BLaER1 treated with 17β-estradiol and CSF1 and Interleukin-3, amounts not matched to agents 10 nM and 100 nM (cell line): Measurements from ENCODE around the gene PPP6R2.

Experiments used
- H3K27ac ChIP-seq, 11 experiments: shearing (Covaris generic); formaldehyde crosslinking; 2 replicates each; pipeline ENCODE4 v1.8.1; 2022
- H3K27me3 ChIP-seq, 11 experiments: shearing (Covaris generic); formaldehyde crosslinking; 2 replicates each; pipeline ENCODE4 v1.8.1; 2022
- H3K36me3 ChIP-seq, 11 experiments: shearing (Covaris generic); formaldehyde crosslinking; 2 replicates each; pipeline ENCODE4 v1.8.1; 2022
- H3K4me1 ChIP-seq, 10 experiments: shearing (Covaris generic); formaldehyde crosslinking; 2 replicates each; pipeline ENCODE4 v1.8.1; 2022
- H3K4me2 ChIP-seq, 11 experiments: shearing (Covaris generic); formaldehyde crosslinking; 2 replicates each; pipeline ENCODE4 v1.8.1; 2022
- H3K4me3 ChIP-seq, 10 experiments: shearing (Covaris generic); formaldehyde crosslinking; 2 replicates each; pipeline ENCODE4 v1.8.1; 2022
- H3K9ac ChIP-seq, 11 experiments: shearing (Covaris generic); formaldehyde crosslinking; 2 replicates each; pipeline ENCODE4 v1.8.1; 2022
- H3K9me3 ChIP-seq, 11 experiments: shearing (Covaris generic); formaldehyde crosslinking; replicated peaks in 1 of 11; 2 replicates each; pipeline ENCODE4 v1.8.1; 2022
- H4K20me1 ChIP-seq, 11 experiments: shearing (Covaris generic); formaldehyde crosslinking; 2 replicates each; pipeline ENCODE4 v1.8.1; 2022
- Cebpa-rat ChIP-seq, 11 experiments: shearing (Covaris generic); IDR thresholded peaks; 2 replicates each; pipeline ENCODE4 v1.8.1; 2022

The PPP6R2 gene

GRCh38 chr22:50485221-50486131 lies 142.3 kb downstream of the PPP6R2 start:
- H3K9ac ChIP-seq, result no peak overlapping the region
- H3K4me3 ChIP-seq, result no peak overlapping the region
- H3K4me2 ChIP-seq, result peak overlapping the region in 7 of 11 experiments; percentile 7 to 93 (median 26); a peak in 4 of 22 replicates
- no peak for TF ChIP-seq Cebpa-rat (IDR thresholded peaks at IDR 0.05)
- H4K20me1 ChIP-seq, result peaks cover 0 to 36% (median 10%) of the 10 kb centered on the region in 11 experiments; a peak in 11 of 22 replicates
- no peaks in the 10 kb centered on the region for H3K36me3 ChIP-seq
- H3K27me3 ChIP-seq, result peaks cover 16 to 29% (median 25%) of the 10 kb centered on the region in 11 experiments
- H3K9me3 ChIP-seq, result no peaks in the 10 kb centered on the region; a peak in 3 of 22 replicates
- H3K4me1 ChIP-seq, result peaks cover 38 to 85% (median 77%) of the 10 kb centered on the region in 10 experiments
- H3K27ac ChIP-seq, result no peak overlapping the region

DNA sequence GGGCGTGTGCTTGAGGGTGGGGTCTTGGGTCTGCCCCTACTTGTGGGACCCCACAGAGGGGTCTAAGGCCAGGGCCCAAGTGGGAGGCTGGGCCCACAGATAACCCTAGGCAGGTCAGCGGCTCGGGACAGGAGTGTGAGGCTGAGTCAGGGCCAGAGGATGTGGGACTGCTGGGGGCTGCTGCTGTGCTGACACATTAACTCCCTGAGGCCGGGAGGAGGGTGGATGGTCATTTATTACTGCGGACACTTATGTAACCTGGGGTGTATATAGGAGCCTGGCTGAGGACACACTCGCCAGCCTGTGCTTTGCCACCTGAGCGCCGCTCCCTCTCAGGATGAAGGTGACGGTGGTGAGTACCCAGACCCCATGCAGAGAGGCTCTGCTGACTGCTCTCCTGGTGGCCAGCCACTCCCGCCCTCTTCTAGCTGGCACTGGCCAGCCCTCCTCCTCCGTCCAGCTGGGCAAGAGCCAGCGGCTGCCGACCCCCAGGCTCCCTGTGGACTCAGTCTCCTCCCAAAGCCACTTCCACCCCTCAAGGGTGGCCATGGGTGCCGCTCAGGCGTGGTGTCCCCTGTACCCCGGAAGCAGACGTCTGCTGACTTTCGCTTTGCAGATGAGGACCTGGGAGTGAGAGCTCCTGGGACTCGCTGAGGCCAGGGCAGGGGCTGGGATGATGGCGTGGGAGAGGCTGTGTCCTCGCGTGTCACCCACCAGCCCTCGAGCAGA lies 143.6 kb downstream of the PPP6R2 start, which contains the start of gene MIOX:
Gene MIOX (plus strand): TSS at position 299 of the 729 bp plus-strand sequence. CDS start 39 bp downstream, at position 338.
- Histone ChIP-seq H3K4me3 (peak within 1 kb of the TSS in 2 of 10 experiments; percentile 16 to 25; a peak in 1 of 20 replicates), H3K27ac (peak within 1 kb of the TSS in 10 of 11 experiments; percentile 30 to 77 (median 60); a peak in 17 of 22 replicates), H3K27me3 (peaks cover 4 to 17% (median 12%) of the 10 kb centered on the region in 11 experiments; a peak in 21 of 22 replicates), H3K9ac (peak within 1 kb of the TSS; percentile 7 to 62 (median 47); a peak in 16 of 22 replicates), H3K36me3 (no peaks in the 10 kb centered on the region), H3K4me2 (peak within 1 kb of the TSS; percentile 67 to 90 (median 76)), H3K4me1 (peaks cover 45 to 87% (median 81%) of the 10 kb centered on the region in 10 experiments), H4K20me1 (peaks cover 0 to 36% (median 10%) of the 10 kb centered on the region in 11 experiments; a peak in 11 of 22 replicates), H3K9me3 (no peaks in the 10 kb centered on the region)
- no peak for TF ChIP-seq Cebpa-rat (IDR thresholded peaks at IDR 0.05)

DNA sequence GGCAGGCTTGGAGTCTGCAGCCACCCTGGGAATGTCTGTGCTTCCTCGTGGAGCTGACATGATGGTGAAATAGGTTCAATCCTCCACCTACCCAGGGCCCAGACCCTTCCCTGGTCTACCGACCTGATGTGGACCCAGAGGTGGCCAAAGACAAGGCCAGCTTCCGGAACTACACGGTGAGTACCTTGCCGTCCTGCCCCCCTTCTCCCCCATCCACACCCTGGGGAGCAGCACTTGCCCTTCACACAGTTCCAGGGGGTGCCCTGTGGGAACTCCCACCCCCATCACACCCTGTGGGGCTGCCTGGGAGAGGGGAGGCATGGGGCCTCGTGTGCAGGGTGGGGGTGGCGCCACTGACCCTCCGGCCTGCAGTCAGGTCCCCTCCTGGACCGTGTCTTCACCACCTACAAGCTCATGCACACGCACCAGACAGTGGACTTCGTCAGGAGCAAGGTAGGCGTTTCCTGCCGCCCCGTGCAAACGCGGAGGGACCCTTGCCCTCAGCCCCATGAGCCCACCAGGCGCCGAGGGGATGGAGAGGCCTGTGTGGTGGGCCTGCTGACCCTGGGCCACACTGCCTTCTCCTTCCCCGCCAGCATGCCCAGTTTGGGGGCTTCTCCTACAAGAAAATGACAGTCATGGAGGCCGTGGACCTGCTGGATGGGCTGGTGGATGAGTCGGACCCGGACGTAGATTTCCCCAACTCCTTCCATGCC lies 144.3 kb downstream of the PPP6R2 start:
- peaks cover 0 to 10% (median 5%) of the 10 kb centered on the region in 11 experiments; a peak in 14 of 22 replicates for H3K27me3 ChIP-seq
- H4K20me1 ChIP-seq, result peaks cover 0 to 35% (median 10%) of the 10 kb centered on the region in 11 experiments; a peak in 11 of 22 replicates
- H3K4me3 ChIP-seq, result peak overlapping the region in 2 of 10 experiments; percentile 16 to 25; a peak in 1 of 20 replicates
- TF ChIP-seq Cebpa-rat (IDR thresholded peaks at IDR 0.05), result no peak
- H3K9me3 ChIP-seq, result no peaks in the 10 kb centered on the region
- H3K4me2 ChIP-seq, result peak overlapping the region; percentile 67 to 90 (median 76)
- peak overlapping the region; percentile 7 to 62 (median 47); a peak in 15 of 22 replicates for H3K9ac ChIP-seq
- peak overlapping the region in 10 of 11 experiments; percentile 30 to 77 (median 60); a peak in 17 of 22 replicates for H3K27ac ChIP-seq
- H3K36me3 ChIP-seq, result no peaks in the 10 kb centered on the region
- H3K4me1 ChIP-seq, result peaks cover 38 to 83% (median 75%) of the 10 kb centered on the region in 10 experiments

- Histone ChIP-seq H3K9ac (no peak overlapping the region), H3K9me3 (no peaks in the 10 kb centered on the region), H3K27me3 (peaks cover 0 to 3% (median 0%) of the 10 kb centered on the region in 11 experiments; a peak in 4 of 22 replicates), H3K4me3 (no peak overlapping the region), H3K4me2 (peak overlapping the region in 10 of 11 experiments; percentile 67 to 90 (median 79); a peak in 20 of 22 replicates), H3K4me1 (peaks cover 31 to 76% (median 68%) of the 10 kb centered on the region in 10 experiments), H3K27ac (no peak overlapping the region), H4K20me1 (peaks cover 0 to 28% (median 4%) of the 10 kb centered on the region in 11 experiments; a peak in 9 of 22 replicates), H3K36me3 (no peaks in the 10 kb centered on the region)
- TF ChIP-seq Cebpa-rat (IDR thresholded peaks at IDR 0.05), result no peak
These were observed 145.0 kb downstream of the PPP6R2 start for GRCh38 chr22:50488006-50488677.

DNA sequence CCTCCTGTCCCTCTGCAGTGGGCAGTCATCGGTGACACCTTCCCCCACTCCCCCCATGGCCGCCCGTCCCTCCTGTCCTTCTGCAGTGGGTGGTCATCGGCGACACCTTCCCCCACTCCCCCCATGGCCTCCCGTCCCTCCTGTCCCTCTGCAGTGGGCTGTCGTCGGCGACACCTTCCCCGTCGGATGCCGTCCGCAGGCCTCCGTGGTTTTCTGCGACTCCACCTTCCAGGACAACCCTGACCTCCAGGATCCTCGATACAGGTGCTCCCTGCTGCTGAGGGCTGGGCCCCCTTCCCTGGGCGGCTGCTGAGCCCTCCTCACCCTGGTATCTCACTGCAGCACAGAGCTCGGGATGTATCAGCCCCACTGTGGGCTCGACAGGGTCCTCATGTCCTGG lies 145.8 kb downstream of the PPP6R2 start:
- Histone ChIP-seq H3K4me1 (peaks cover 25 to 69% (median 61%) of the 10 kb centered on the region in 10 experiments), H3K9ac (no peak overlapping the region), H3K4me3 (no peak overlapping the region), H3K9me3 (no peaks in the 10 kb centered on the region), H3K27ac (no peak overlapping the region), H3K4me2 (no peak overlapping the region), H3K27me3 (no peaks in the 10 kb centered on the region; a peak in 1 of 22 replicates), H3K36me3 (no peaks in the 10 kb centered on the region), H4K20me1 (peaks cover 0 to 20% (median 0%) of the 10 kb centered on the region in 11 experiments; a peak in 5 of 22 replicates)
- no peak for TF ChIP-seq Cebpa-rat (IDR thresholded peaks at IDR 0.05)

DNA sequence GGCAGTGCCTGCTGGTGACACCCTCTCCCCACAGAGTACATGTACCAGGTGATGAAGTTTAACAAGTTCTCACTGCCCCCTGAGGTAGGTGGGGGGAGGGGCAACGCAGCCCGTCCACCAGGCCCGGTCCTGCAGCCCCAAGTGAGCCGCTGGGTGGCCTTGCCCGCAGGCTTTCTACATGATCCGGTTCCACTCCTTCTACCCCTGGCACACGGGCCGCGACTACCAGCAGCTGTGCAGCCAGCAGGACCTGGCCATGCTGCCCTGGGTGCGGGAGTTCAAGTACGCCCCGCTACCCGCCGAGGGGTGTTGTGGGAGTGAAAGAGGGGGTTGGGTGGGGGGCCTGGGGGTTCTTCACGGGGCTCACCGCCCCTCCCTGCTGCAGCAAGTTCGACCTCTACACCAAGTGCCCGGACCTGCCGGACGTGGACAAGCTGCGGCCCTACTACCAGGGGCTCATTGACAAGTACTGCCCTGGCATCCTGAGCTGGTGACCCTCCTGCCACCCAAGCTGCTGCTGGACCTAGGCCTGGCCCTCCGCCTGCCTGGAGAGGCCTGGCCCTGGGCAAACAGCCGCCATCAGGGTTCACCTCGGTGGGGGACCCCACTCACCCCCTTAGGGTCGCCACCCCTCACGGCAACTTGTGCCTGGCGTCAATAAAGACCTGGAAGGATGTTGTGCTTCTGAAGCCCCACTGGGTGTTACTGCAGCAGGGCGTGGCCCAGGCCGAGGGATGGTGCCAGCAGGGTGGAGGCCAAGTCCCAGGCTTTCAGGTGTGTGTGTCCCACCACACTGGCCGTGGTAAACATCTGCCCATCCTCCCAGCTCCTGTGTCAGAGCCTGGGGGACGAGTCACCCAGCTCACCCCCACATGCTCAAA lies 146.5 kb downstream of the PPP6R2 start:
- H3K4me2 ChIP-seq, result peak overlapping the region in 8 of 11 experiments; percentile 6 to 87 (median 77); a peak in 13 of 22 replicates
- H3K4me1 ChIP-seq, result peaks cover 25 to 62% (median 54%) of the 10 kb centered on the region in 10 experiments
- no peak overlapping the region for H3K4me3 ChIP-seq
- no peaks in the 10 kb centered on the region for H3K27me3 ChIP-seq
- H3K27ac ChIP-seq, result peak overlapping the region in 2 of 11 experiments; percentile 4 to 47; a peak in 1 of 22 replicates
- peaks cover 0 to 13% (median 0%) of the 10 kb centered on the region in 11 experiments; a peak in 2 of 22 replicates for H4K20me1 ChIP-seq
- TF ChIP-seq Cebpa-rat (IDR thresholded peaks at IDR 0.05), result no peak
- no peaks in the 10 kb centered on the region for H3K36me3 ChIP-seq
- H3K9me3 ChIP-seq, result no peaks in the 10 kb centered on the region
- H3K9ac ChIP-seq, result no peak overlapping the region
